ENCODE results near the gene COL6A2.
A peak's percentile ranks its signal among the peaks of the same experiment; 100 is the strongest.
"Not testable (repeated sequence)": the region's sequence is repeated elsewhere in the genome, so short reads cannot be mapped to it uniquely, and the experiment has no call there.

Gene COL6A2

GRCh38 chr21:46058431-46059145 is 39.3 kb upstream of the COL6A2 start:
- Histone ChIP-seq H3K36me3 (ENCODE audit: low read depth) (no peaks in the 10 kb centered on the region), H3K4me3 (ENCODE audit: severe bottlenecking) (no peak overlapping the region), H3K9me3 (ENCODE audit: severe bottlenecking) (peaks cover 6% of the 10 kb centered on the region), H3K27me3 (ENCODE audit: insufficient read depth, poor library complexity, severe bottlenecking) (no peaks in the 10 kb centered on the region), H3K4me1 (ENCODE audit: insufficient read depth, poor library complexity, severe bottlenecking) (peaks cover 6% of the 10 kb centered on the region), H3K27ac (ENCODE audit: poor library complexity, severe bottlenecking) (no peak overlapping the region)
- no peak for TF ChIP-seq CTCF (IDR thresholded peaks at IDR 0.05; ENCODE audit: poor library complexity, severe bottlenecking)
- no peak for DNase-seq (ENCODE audit: low spot score)
- ATAC-seq (ENCODE audit: low read depth) = no peak

GRCh38 chr21:46059195-46059594 is 38.7 kb upstream of the COL6A2 start:
- Histone ChIP-seq H3K4me3 (ENCODE audit: severe bottlenecking) (no peak overlapping the region), H3K27me3 (ENCODE audit: insufficient read depth, poor library complexity, severe bottlenecking) (no peaks in the 10 kb centered on the region), H3K9me3 (ENCODE audit: severe bottlenecking) (peaks cover 6% of the 10 kb centered on the region), H3K27ac (ENCODE audit: poor library complexity, severe bottlenecking) (no peak overlapping the region), H3K4me1 (ENCODE audit: insufficient read depth, poor library complexity, severe bottlenecking) (peaks cover 5% of the 10 kb centered on the region), H3K36me3 (ENCODE audit: low read depth) (no peaks in the 10 kb centered on the region)
- TF ChIP-seq CTCF (IDR thresholded peaks at IDR 0.05; ENCODE audit: poor library complexity, severe bottlenecking) = no peak
- DNase-seq (ENCODE audit: low spot score) = no peak
- no peak for ATAC-seq (ENCODE audit: low read depth)

GRCh38 chr21:46059711-46060455 is 38.0 kb upstream of the COL6A2 start:
- H3K9me3 ChIP-seq (ENCODE audit: severe bottlenecking); H3K4me3 ChIP-seq (ENCODE audit: severe bottlenecking); H3K27ac ChIP-seq (ENCODE audit: poor library complexity, severe bottlenecking); H3K4me1 ChIP-seq (ENCODE audit: insufficient read depth, poor library complexity, severe bottlenecking); DNase-seq (ENCODE audit: low spot score); H3K36me3 ChIP-seq (ENCODE audit: low read depth); ATAC-seq (ENCODE audit: low read depth); H3K27me3 ChIP-seq (ENCODE audit: insufficient read depth, poor library complexity, severe bottlenecking): not testable (repeated sequence)

- H3K9me3 ChIP-seq (ENCODE audit: severe bottlenecking) = peaks cover 6% of the 10 kb centered on the region
- no peak overlapping the region for H3K27ac ChIP-seq (ENCODE audit: poor library complexity, severe bottlenecking)
- TF ChIP-seq CTCF (IDR thresholded peaks at IDR 0.05; ENCODE audit: poor library complexity, severe bottlenecking) = no peak
- H3K36me3 ChIP-seq (ENCODE audit: low read depth) = no peaks in the 10 kb centered on the region
- DNase-seq (ENCODE audit: low spot score) (no peak), ATAC-seq (ENCODE audit: low read depth) (0 out of 3 replicates have a peak, but pooled peaks have one; percentile 23)
- H3K27me3 ChIP-seq (ENCODE audit: insufficient read depth, poor library complexity, severe bottlenecking) = no peaks in the 10 kb centered on the region
- H3K4me3 ChIP-seq (ENCODE audit: severe bottlenecking) = no peak overlapping the region
- peaks cover 6% of the 10 kb centered on the region for H3K4me1 ChIP-seq (ENCODE audit: insufficient read depth, poor library complexity, severe bottlenecking)
Measured at GRCh38 chr21:46060596-46061061, 37.3 kb upstream of the COL6A2 start.

GRCh38 chr21:46061063-46061462 is 36.8 kb upstream of the COL6A2 start:
- DNase-seq (ENCODE audit: low spot score) = no peak
- Histone ChIP-seq H3K27me3 (ENCODE audit: insufficient read depth, poor library complexity, severe bottlenecking) (no peaks in the 10 kb centered on the region), H3K27ac (ENCODE audit: poor library complexity, severe bottlenecking) (no peak overlapping the region), H3K9me3 (ENCODE audit: severe bottlenecking) (peaks cover 6% of the 10 kb centered on the region), H3K4me3 (ENCODE audit: severe bottlenecking) (no peak overlapping the region), H3K4me1 (ENCODE audit: insufficient read depth, poor library complexity, severe bottlenecking) (peaks cover 6% of the 10 kb centered on the region), H3K36me3 (ENCODE audit: low read depth) (no peaks in the 10 kb centered on the region)
- no peak for ATAC-seq (ENCODE audit: low read depth)
- no peak for TF ChIP-seq CTCF (IDR thresholded peaks at IDR 0.05; ENCODE audit: poor library complexity, severe bottlenecking)

Data from RWPE2 (cell line).